GM12892 (cell line): ENCODE measurements around the gene LAMB3.

Experiments
- POLR2A ChIP-seq: IDR thresholded peaks from 2 replicates; pipeline ENCODE4 v1.6.1; 2011; ENCODE audit warnings: low read depth, low read length, control low read depth
- POLR2AphosphoS5 ChIP-seq: IDR thresholded peaks from 2 replicates; pipeline ENCODE4 v1.6.1; 2011; ENCODE audit warnings: low read depth, low read length, control low read depth
- TAF1 ChIP-seq: IDR thresholded peaks from 2 replicates; pipeline ENCODE4 v1.6.1; 2011; ENCODE audit warnings: low read depth, mild to moderate bottlenecking, control low read depth, low read length, borderline replicate concordance

GRCh38 chr1:209627732-209628196 lies 24.5 kb downstream of the LAMB3 start:
- TF ChIP-seq TAF1, result no peak
- no peak for TF ChIP-seq POLR2AphosphoS5
- no peak for TF ChIP-seq POLR2A
